Lower lobe of right lung (tissue), 2 donors: Measurements from ENCODE around the gene ACTR5. TPM values are rescaled to one million over a fixed set of nuclear protein-coding genes. Genes with fewer than 3 reads are reported as not detected.

Source experiments
- ATAC-seq, 2 donors: fragments of 200-7000 bp; cut with Tn5 transposase; one replicate each; pipeline ENCODE4 v1.9.1; 2020 to 2022; ENCODE audit warnings: mild to moderate bottlenecking in 2 of 2, moderate library complexity in 2 of 2
- DNase-seq: peaks from one replicate; pipeline ENCODE4 v3.0.0-alpha.2; 2020
- H3K27ac ChIP-seq: fragments of 200-600 bp; one replicate; pipeline ENCODE4 v1.8.0; 2022
- H3K27me3 ChIP-seq: fragments of 200-600 bp; one replicate; pipeline ENCODE4 v1.8.0; 2022; ENCODE audit warnings: low read depth
- H3K36me3 ChIP-seq: fragments of 200-600 bp; one replicate; pipeline ENCODE4 v1.8.0; 2022; ENCODE audit warnings: mild to moderate bottlenecking
- H3K4me1 ChIP-seq: fragments of 200-600 bp; one replicate; pipeline ENCODE4 v1.8.0; 2022
- H3K4me3 ChIP-seq: fragments of 200-600 bp; one replicate; pipeline ENCODE4 v1.8.0; 2022; ENCODE audit warnings: mild to moderate bottlenecking
- H3K9me3 ChIP-seq: fragments of 200-600 bp; one replicate; pipeline ENCODE4 v1.8.0; 2022
- CTCF ChIP-seq: fragments of 200-600 bp; IDR thresholded peaks from one replicate; pipeline ENCODE4 v1.8.0; 2022; ENCODE audit warnings: antibody characterized with exemption, mild to moderate bottlenecking
- intact Hi-C: fragments of 100-400 bp; cut with DNase I; formaldehyde crosslinking; loops from one replicate; pipeline ENCODE4 v1.11.0; 2022
- total RNA-seq: library from RNA; stranded (reverse); fragmentation: NEBNext Ultra II Directional; extraction: Animal tissue kit (Norgen Biotek cat#: 25700); gene quantifications from one replicate; pipeline ENCODE4 v1.2.1, GENCODE V29; 2021
- donor health status: DM: no; HTN: yes; CAD: no; lungs with severe emphysema.

The ACTR5 gene
- total RNA-seq, 1 donor from 2014 or later = 6.0 TPM

- DNase-seq = no peak
- no peak for ATAC-seq
- no peaks in the 10 kb centered on the region for H3K9me3 ChIP-seq
- no peak overlapping the region for H3K4me3 ChIP-seq
- peaks cover 99% of the 10 kb centered on the region for H3K36me3 ChIP-seq
- H3K27me3 ChIP-seq = no peaks in the 10 kb centered on the region
- H3K27ac ChIP-seq = no peak overlapping the region
- H3K4me1 ChIP-seq = no peaks in the 10 kb centered on the region
- intact Hi-C loops = no loop called here
- TF ChIP-seq CTCF = no peak
These were observed 10.8 kb downstream of the ACTR5 start for GRCh38 chr20:38759106-38759505.

GRCh38 chr20:38760978-38761377, 12.7 kb downstream of the ACTR5 start:
- intact Hi-C loops = no loop called here
- Histone ChIP-seq H3K27ac (no peak overlapping the region), H3K36me3 (peaks cover 100% of the 10 kb centered on the region), H3K4me3 (no peak overlapping the region), H3K4me1 (no peaks in the 10 kb centered on the region), H3K27me3 (no peaks in the 10 kb centered on the region), H3K9me3 (no peaks in the 10 kb centered on the region)
- TF ChIP-seq CTCF = no peak
- ATAC-seq = no peak
- no peak for DNase-seq

GRCh38 chr20:38762174-38762573, 13.9 kb downstream of the ACTR5 start:
- H3K36me3 ChIP-seq = peaks cover 100% of the 10 kb centered on the region
- no peak overlapping the region for H3K27ac ChIP-seq
- no peaks in the 10 kb centered on the region for H3K9me3 ChIP-seq
- no peaks in the 10 kb centered on the region for H3K4me1 ChIP-seq
- DNase-seq = no peak
- H3K27me3 ChIP-seq = no peaks in the 10 kb centered on the region
- no peak for ATAC-seq
- intact Hi-C loops = no loop called here
- TF ChIP-seq CTCF = no peak
- no peak overlapping the region for H3K4me3 ChIP-seq

GRCh38 chr20:38763616-38764015, 15.4 kb downstream of the ACTR5 start:
- H3K4me1 ChIP-seq = no peaks in the 10 kb centered on the region
- no peak for ATAC-seq
- H3K9me3 ChIP-seq = no peaks in the 10 kb centered on the region
- no peak for DNase-seq
- H3K27ac ChIP-seq = no peak overlapping the region
- no peak for TF ChIP-seq CTCF
- no peak overlapping the region for H3K4me3 ChIP-seq
- intact Hi-C loops = no loop called here
- peaks cover 100% of the 10 kb centered on the region for H3K36me3 ChIP-seq
- H3K27me3 ChIP-seq = no peaks in the 10 kb centered on the region

GRCh38 chr20:38764567-38765318, 16.5 kb downstream of the ACTR5 start:
- Histone ChIP-seq H3K27ac (no peak overlapping the region), H3K4me3 (no peak overlapping the region), H3K9me3 (no peaks in the 10 kb centered on the region), H3K4me1 (no peaks in the 10 kb centered on the region), H3K36me3 (peaks cover 100% of the 10 kb centered on the region), H3K27me3 (no peaks in the 10 kb centered on the region)
- no peak for TF ChIP-seq CTCF
- DNase-seq (no peak), ATAC-seq (peak in 1 of 2 donors; percentile 39)
- intact Hi-C loops = no loop called here
